Activated CD8-positive, alpha-beta memory T cell treated with anti-CD3 and anti-CD28 coated beads for 4 hours (primary cell): ENCODE results near the gene EN2.
A peak's percentile ranks its signal among the peaks of the same experiment; 100 is the strongest.

Experiments
- DNase-seq, 2 donors: peaks; one replicate each; pipeline ENCODE4 v3.0.0-alpha.2; 2020; ENCODE audit warnings: low read depth in 2 of 2

EN2 gene

GRCh38 chr7:155450970-155451801 is 6.7 kb upstream of the EN2 start:
- DNase-seq = no peak

DNA sequence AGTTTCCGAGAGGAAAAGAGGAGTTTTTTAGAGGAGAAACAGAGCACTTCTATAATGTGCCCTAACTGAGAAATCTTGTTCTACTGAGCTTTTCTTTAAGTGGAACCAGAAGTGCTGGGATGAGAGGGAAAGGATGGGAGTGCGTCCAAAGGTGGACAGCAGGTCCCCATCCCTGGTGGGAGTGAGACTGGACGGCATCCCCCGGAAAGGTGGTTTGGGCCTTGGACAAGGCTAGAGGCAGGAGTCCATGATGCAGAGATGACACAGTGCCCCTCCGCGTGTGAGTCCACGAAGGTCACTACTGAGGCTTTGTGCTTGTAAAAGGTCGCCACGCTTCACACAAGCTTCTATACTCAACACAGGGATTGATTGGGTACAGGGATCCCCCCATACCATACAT is 6.1 kb upstream of the EN2 start:
- no peak for DNase-seq

GRCh38 chr7:155452505-155453295 is 5.2 kb upstream of the EN2 start:
- DNase-seq = no peak

GRCh38 chr7:155453296-155454182 is 4.4 kb upstream of the EN2 start:
- DNase-seq = no peak

GRCh38 chr7:155454183-155455112 is 3.5 kb upstream of the EN2 start:
- no peak for DNase-seq

- no peak for DNase-seq
Observed at GRCh38 chr7:155455132-155455693, 2.7 kb upstream of the EN2 start.

GRCh38 chr7:155455776-155456737 is 1.9 kb upstream of the EN2 start:
- no peak for DNase-seq

- DNase-seq = peak in 1 of 2 donors; percentile 18
Observed at GRCh38 chr7:155456738-155457543, 988 bp upstream of the EN2 start.

- DNase-seq = no peak
Observed at GRCh38 chr7:155457544-155458110, 302 bp upstream of the EN2 start.

GRCh38 chr7:155458878-155459699 is 1.2 kb downstream of the EN2 start:
- DNase-seq = no peak

DNA sequence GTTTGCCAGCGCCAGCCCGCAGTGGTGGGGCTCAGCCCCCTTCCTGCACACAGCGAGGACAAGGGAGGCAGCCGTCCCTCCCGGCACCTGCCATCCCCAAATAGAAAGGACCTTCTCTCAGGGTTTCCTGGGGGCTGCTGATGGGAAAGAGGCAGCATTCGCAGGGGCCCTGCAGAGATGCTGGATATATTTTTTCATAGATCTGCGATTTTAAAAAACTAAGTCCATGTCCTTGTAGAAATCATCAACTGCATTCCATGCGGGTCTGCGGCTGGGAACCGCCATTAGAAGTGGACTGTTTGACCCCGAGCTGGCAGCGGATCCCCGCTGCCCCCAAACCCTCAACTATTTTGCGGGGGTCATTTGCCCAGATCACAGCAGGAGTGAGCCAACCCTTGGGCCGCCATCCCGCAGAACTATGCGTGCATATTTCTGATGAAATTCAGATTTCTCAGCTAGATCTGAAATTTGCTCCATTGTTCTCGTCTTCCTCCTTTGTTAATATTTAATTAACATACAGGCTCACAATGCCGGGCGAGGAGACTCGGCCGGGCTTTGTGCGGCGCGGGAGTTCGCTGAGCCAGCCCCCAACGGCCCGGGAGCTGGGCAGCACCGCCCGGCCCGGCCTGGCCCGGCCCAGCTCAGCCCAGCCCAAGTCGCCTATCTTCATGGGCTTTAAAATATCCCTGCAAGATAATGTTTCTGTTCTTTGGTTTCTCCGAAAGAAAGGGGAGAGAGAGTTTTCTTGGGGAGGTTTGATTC is 2.0 kb downstream of the EN2 start:
- DNase-seq = no peak

DNA sequence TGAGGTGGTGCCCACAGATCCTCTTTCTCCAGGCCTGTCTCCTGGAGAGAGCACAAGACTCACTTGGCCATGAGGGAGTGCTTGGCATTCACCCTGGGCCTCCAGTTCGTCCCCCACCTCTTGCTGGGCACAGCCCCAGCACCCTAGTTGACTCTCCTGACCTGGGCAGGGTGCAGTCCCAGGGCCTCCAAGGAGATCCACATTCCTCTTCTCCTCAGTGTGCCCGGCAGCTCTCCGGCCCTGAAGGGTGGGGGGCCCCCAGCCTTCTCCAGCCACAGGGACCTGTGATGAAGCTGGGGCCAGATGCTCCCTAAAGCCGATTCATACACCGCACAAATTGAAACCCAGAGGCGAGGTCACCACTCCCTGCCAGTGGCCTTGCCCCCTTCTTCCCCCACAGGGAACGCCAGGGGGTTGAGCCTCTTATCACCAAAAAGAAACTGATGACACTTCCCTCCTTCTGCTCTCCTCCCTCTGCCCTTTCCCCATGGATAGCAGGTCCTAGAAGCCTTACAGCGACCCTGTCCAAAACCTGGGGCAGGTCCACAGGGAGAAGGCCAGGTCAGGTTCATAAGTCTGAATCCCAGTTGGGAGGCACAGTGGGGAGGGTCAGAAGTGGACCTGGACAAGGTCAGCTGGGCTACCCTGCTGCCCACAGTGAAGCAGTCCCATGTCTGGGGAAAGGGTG is 3.1 kb downstream of the EN2 start:
- DNase-seq = no peak

- no peak for DNase-seq
Observed at GRCh38 chr7:155461631-155462030, 3.7 kb downstream of the EN2 start.

- DNase-seq = no peak
Observed at GRCh38 chr7:155462163-155462735, 4.3 kb downstream of the EN2 start.

GRCh38 chr7:155463114-155463811 is 5.3 kb downstream of the EN2 start:
- no peak for DNase-seq
